Natural killer cell (primary cell): Measurements from ENCODE around the gene AHRR. TPM values are rescaled to one million over a fixed set of nuclear protein-coding genes. Genes with fewer than 3 reads are reported as not detected.
A peak's percentile ranks its signal among the peaks of the same experiment; 100 is the strongest.
"Not testable (repeated sequence)": the region's sequence is repeated elsewhere in the genome, so short reads cannot be mapped to it uniquely, and the experiment has no call there.

ENCODE experiments used
- ATAC-seq, 3 donors: fragments of 150-1000 bp in 2 of 3; fragments of 200-7000 bp in 1 of 3; cut with Tn5 transposase; 1 replicate in 1 of 3; 2 replicates in 2 of 3; pipeline ENCODE4 v1.10.0; 2021; ENCODE audit warnings: mild to moderate bottlenecking in 2 of 3, moderate library complexity in 2 of 3
- DNase-seq, 2 donors: peaks; one replicate each; pipeline versions ENCODE4 v3.0.0 to v3.0.0-alpha.2; 2013 to 2021; ENCODE audit warnings: mixed read lengths in 1 of 2
- H3K27ac ChIP-seq: one replicate; pipeline ENCODE4 v1.5.1; 2013; ENCODE audit warnings: mild to moderate bottlenecking, low read length
- H3K27me3 ChIP-seq: one replicate; pipeline ENCODE4 v1.6.1; 2013; ENCODE audit warnings: low read length; ENCODE audit not compliant: control insufficient read depth, insufficient read depth
- H3K36me3 ChIP-seq: one replicate; pipeline ENCODE4 v1.6.1; 2013; ENCODE audit warnings: low read length; ENCODE audit not compliant: control insufficient read depth, insufficient read depth
- H3K4me1 ChIP-seq: one replicate; pipeline ENCODE4 v1.6.1; 2013; ENCODE audit warnings: low read length; ENCODE audit not compliant: control insufficient read depth, insufficient read depth
- H3K4me3 ChIP-seq: one replicate; pipeline ENCODE4 v1.5.1; 2013; ENCODE audit warnings: low read length
- H3K9me3 ChIP-seq: one replicate; pipeline ENCODE4 v1.6.1; 2013; ENCODE audit warnings: low read length; ENCODE audit not compliant: control insufficient read depth, insufficient read depth
- H3K27ac Mint-ChIP-seq, 2 donors: one replicate each; pipeline ENCODE4 v1.8.0; 2022; ENCODE audit warnings: mild to moderate bottlenecking in 2 of 2, mixed read lengths in 2 of 2, moderate library complexity in 1 of 2
- H3K27me3 Mint-ChIP-seq, 2 donors: one replicate each; pipeline ENCODE4 v1.8.0; 2022; ENCODE audit warnings: low read depth in 2 of 2, mixed read lengths in 2 of 2
- H3K36me3 Mint-ChIP-seq: one replicate; pipeline ENCODE4 v1.8.0; 2022; ENCODE audit warnings: mixed read lengths
- H3K4me1 Mint-ChIP-seq, 2 donors: one replicate each; pipeline ENCODE4 v1.8.0; 2022; ENCODE audit warnings: mixed read lengths in 2 of 2
- H3K4me3 Mint-ChIP-seq: one replicate; pipeline ENCODE4 v1.8.0; 2022; ENCODE audit warnings: mild to moderate bottlenecking, moderate library complexity, mixed read lengths
- H3K9me3 Mint-ChIP-seq, 2 donors: one replicate each; pipeline ENCODE4 v1.8.0; 2022; ENCODE audit warnings: mixed read lengths in 2 of 2
- CTCF ChIP-seq: fragments of 200-600 bp; IDR thresholded peaks from one replicate; pipeline ENCODE4 v1.8.0; 2022; ENCODE audit warnings: antibody characterized with exemption
- WGBS: methylation state at CpG from one replicate; pipeline ENCODE4 v1.1.7; 2013; ENCODE audit warnings: missing lambda C conversion rate; ENCODE audit not compliant: insufficient coverage; 5-methylcytosine and 5-hydroxymethylcytosine counted together
- intact Hi-C: fragments of 100-400 bp; cut with micrococcal nuclease; formaldehyde crosslinking; loops from one replicate; pipeline ENCODE4 v1.14.2; 2022
- total RNA-seq, 4 donors: library from RNA; stranded (reverse); fragments of 120-200 nt in 1 of 4; gene quantifications; one replicate each; pipeline versions ENCODE4 v1.2.3 to v1.2.4, GENCODE V29; 2013 to 2022

AHRR gene
- total RNA-seq, 3 donors from 2014 or later (not counting 1 experiment from before 2014, with no cell fraction given) = 0.88 to 1.4 (median 1.2) TPM

- Mint-ChIP-seq H3K36me3 (no peaks in the 10 kb centered on the region), H3K9me3 (no peaks in the 10 kb centered on the region), H3K4me3 (no peak overlapping the region), H3K27me3 (no peaks in the 10 kb centered on the region), H3K4me1 (peaks cover 0 to 6% of the 10 kb centered on the region in 2 donors), H3K27ac (no peak overlapping the region)
- TF ChIP-seq CTCF = no peak
- no peak overlapping the region for H3K4me3 ChIP-seq
- intact Hi-C loops = no loop called here
- no peak for DNase-seq
- 94% methylated on average over 24 of the region's 24 CpGs for WGBS
- peaks cover 2% of the 10 kb centered on the region for H3K27me3 ChIP-seq
- peaks cover 5% of the 10 kb centered on the region for H3K4me1 ChIP-seq
- no peaks in the 10 kb centered on the region for H3K9me3 ChIP-seq
- no peak overlapping the region for H3K27ac ChIP-seq
- H3K36me3 ChIP-seq = no peaks in the 10 kb centered on the region
- ATAC-seq = no peak
Observed at GRCh38 chr5:484556-484955, 163.0 kb downstream of the AHRR start.

- peaks cover 2% of the 10 kb centered on the region for H3K27me3 ChIP-seq
- H3K27ac ChIP-seq = no peak overlapping the region
- DNase-seq = no peak
- intact Hi-C loops = no loop called here
- Mint-ChIP-seq H3K27ac (no peak overlapping the region), H3K36me3 (no peaks in the 10 kb centered on the region), H3K4me1 (peaks cover 0 to 6% of the 10 kb centered on the region in 2 donors), H3K27me3 (no peaks in the 10 kb centered on the region), H3K9me3 (no peaks in the 10 kb centered on the region), H3K4me3 (peak overlapping the region; percentile 37)
- 87% methylated on average over 29 of the region's 29 CpGs for WGBS
- no peak overlapping the region for H3K4me3 ChIP-seq
- TF ChIP-seq CTCF = no peak
- no peaks in the 10 kb centered on the region for H3K36me3 ChIP-seq
- H3K9me3 ChIP-seq = no peaks in the 10 kb centered on the region
- ATAC-seq = no peak
- H3K4me1 ChIP-seq = peaks cover 5% of the 10 kb centered on the region
Observed at GRCh38 chr5:485113-485945, 163.8 kb downstream of the AHRR start.

GRCh38 chr5:485946-486491, 164.5 kb downstream of the AHRR start:
- ATAC-seq (peak; percentile 38 to 82 (median 64)), DNase-seq (no peak)
- Histone ChIP-seq H3K9me3 (no peaks in the 10 kb centered on the region), H3K4me3 (no peak overlapping the region), H3K36me3 (no peaks in the 10 kb centered on the region), H3K27me3 (peaks cover 2% of the 10 kb centered on the region), H3K4me1 (peaks cover 5% of the 10 kb centered on the region), H3K27ac (no peak overlapping the region)
- WGBS = 30% methylated on average over 22 of the region's 23 CpGs
- Mint-ChIP-seq H3K4me3 (peak overlapping the region; percentile 28), H3K36me3 (no peaks in the 10 kb centered on the region), H3K4me1 (peaks cover 0 to 6% of the 10 kb centered on the region in 2 donors), H3K27me3 (no peaks in the 10 kb centered on the region), H3K27ac (peak overlapping the region; percentile 63 to 70), H3K9me3 (no peaks in the 10 kb centered on the region)
- intact Hi-C loops = no loop called here
- no peak for TF ChIP-seq CTCF

- H3K4me3 ChIP-seq, H3K27ac ChIP-seq, H3K9me3 Mint-ChIP-seq, DNase-seq, intact Hi-C loops, H3K4me1 ChIP-seq, H3K36me3 ChIP-seq, H3K9me3 ChIP-seq, H3K36me3 Mint-ChIP-seq, ATAC-seq, H3K27me3 Mint-ChIP-seq, H3K4me1 Mint-ChIP-seq, H3K27me3 ChIP-seq: not testable (repeated sequence)
- 94% methylated on average over 14 of the region's 22 CpGs for WGBS
- peak overlapping the region; percentile 63 to 70 for H3K27ac Mint-ChIP-seq
- peak overlapping the region; percentile 28 for H3K4me3 Mint-ChIP-seq
Observed at GRCh38 chr5:486597-486996, 165.1 kb downstream of the AHRR start.

Other genes starting within 250 kb of the AHRR start
- under 1 TPM in 1 of 3 donors, not detected in 2; 0.07 TPM for gene PLEKHG4B, start 229.5 kb upstream of the AHRR start, total RNA-seq
- not detected for gene LRRC14B, start 130.2 kb upstream of the AHRR start, total RNA-seq
- gene CCDC127, start 103.6 kb upstream of the AHRR start, total RNA-seq = 1 to 10 TPM; 4.4 to 6.2 (median 5.4) TPM
- gene SDHA, start 103.4 kb upstream of the AHRR start, total RNA-seq = 100 to 1,000 TPM; 173 to 183 (median 173) TPM
- 10 to 100 TPM; 49.6 to 65.6 (median 57.7) TPM for gene PDCD6, start 50.1 kb upstream of the AHRR start, total RNA-seq
- 10 to 100 TPM; 89.6 to 99.9 (median 96.3) TPM for gene EXOC3, start 121.5 kb downstream of the AHRR start, total RNA-seq
- gene SLC9A3, start 202.7 kb downstream of the AHRR start, total RNA-seq = 1 to 10 TPM in 1 of 3 donors, under 1 TPM in 2; 0.61 to 1.1 (median 0.73) TPM